Choroid plexus epithelial cell (primary cell): ENCODE results near the gene RAC3.

Source experiments
- DNase-seq: peaks from one replicate; pipeline ENCODE4 v3.0.0-alpha.2; 2010; ENCODE audit warnings: low read depth
- H3K4me3 ChIP-seq: 2 replicates; pipeline ENCODE4 v1.5.1; 2011; ENCODE audit warnings: low read depth, mild to moderate bottlenecking, control low read depth, low read length, moderate library complexity
- TF ChIP-seq, protein P1 (sequence below): conservative IDR thresholded peaks from 2 replicates; pipeline ENCODE4 v1.5.1; 2011; ENCODE audit warnings: low read depth, mild to moderate bottlenecking, control low read depth, inconsistent platforms, low read length, moderate library complexity

Gene RAC3

GRCh38 chr17:82009413-82009812 is 22.1 kb upstream of the RAC3 start:
- no peak for DNase-seq
- TF ChIP-seq, protein P1, sequence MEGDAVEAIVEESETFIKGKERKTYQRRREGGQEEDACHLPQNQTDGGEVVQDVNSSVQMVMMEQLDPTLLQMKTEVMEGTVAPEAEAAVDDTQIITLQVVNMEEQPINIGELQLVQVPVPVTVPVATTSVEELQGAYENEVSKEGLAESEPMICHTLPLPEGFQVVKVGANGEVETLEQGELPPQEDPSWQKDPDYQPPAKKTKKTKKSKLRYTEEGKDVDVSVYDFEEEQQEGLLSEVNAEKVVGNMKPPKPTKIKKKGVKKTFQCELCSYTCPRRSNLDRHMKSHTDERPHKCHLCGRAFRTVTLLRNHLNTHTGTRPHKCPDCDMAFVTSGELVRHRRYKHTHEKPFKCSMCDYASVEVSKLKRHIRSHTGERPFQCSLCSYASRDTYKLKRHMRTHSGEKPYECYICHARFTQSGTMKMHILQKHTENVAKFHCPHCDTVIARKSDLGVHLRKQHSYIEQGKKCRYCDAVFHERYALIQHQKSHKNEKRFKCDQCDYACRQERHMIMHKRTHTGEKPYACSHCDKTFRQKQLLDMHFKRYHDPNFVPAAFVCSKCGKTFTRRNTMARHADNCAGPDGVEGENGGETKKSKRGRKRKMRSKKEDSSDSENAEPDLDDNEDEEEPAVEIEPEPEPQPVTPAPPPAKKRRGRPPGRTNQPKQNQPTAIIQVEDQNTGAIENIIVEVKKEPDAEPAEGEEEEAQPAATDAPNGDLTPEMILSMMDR = no peak
- H3K4me3 ChIP-seq = no peak overlapping the region

GRCh38 chr17:82010575-82011525 is 20.6 kb upstream of the RAC3 start:
- no peak for DNase-seq
- no peak overlapping the region for H3K4me3 ChIP-seq
- TF ChIP-seq, protein P1 = no peak

GRCh38 chr17:82011617-82012187 is 19.8 kb upstream of the RAC3 start:
- TF ChIP-seq, protein P1 = no peak
- no peak for DNase-seq
- no peak overlapping the region for H3K4me3 ChIP-seq

DNA sequence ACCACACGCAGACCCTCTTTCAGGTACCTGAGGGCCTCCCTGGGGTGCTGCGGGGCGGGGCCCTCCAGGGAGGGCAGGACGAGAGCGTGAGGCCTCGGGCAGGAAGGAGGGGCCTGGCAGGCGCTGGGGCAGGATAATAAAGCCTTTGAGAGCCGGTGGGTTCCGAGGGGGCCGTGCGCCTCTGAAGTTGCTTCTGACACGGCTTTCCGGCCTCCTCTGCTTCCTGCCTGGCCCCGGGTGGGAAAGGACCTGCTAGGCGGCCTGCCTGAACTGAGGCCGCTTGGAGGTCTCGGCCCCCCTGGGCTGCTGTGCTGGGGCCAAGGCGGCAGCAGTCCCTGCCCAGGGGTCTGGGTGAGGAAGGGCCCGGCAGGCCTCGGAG is 19.2 kb upstream of the RAC3 start:
- TF ChIP-seq, protein P1 = no peak
- no peak overlapping the region for H3K4me3 ChIP-seq
- DNase-seq = no peak

DNA sequence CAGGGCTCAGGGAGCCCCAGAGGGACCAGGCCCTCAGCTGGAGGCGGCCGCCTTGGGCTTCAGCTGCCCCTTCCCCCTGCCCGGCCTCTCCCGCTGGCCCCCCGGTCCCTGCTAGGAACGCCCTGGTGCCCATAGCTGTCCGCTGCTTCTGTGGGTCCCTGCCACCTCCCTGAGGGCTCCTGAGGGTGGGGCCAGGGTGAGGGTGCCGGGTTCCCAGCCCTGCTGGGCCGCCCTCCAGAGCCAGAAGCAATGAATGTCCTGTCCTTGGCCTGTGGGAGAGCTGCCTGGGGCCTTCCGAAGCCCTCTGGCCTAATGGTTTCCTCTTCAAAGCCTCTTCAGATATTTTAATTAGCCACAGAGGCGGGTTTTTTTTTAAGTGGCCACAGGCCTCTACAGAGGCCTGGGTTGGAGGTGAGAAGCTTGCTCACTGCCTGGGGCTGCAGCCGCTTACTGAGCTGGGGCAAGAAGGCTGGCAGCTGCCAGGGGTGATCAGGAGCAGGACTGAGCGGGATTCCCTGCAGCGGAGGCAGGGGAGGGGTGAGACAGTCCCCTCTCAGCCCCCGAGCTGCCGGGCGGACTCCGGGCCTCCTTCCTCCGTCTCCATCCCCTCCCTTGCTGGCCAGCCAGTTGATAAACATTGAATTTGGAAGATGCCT is 18.7 kb upstream of the RAC3 start:
- no peak for DNase-seq
- H3K4me3 ChIP-seq = no peak overlapping the region
- TF ChIP-seq, protein P1 = no peak

- TF ChIP-seq, protein P1 = no peak
- H3K4me3 ChIP-seq = no peak overlapping the region
- DNase-seq = no peak
Observed at GRCh38 chr17:82013341-82013740, 18.1 kb upstream of the RAC3 start.
